Myometrial cell (primary cell): ENCODE results near the gene KIAA0930. TPM values are rescaled to one million over a fixed set of nuclear protein-coding genes. Genes with fewer than 3 reads are reported as not detected.

Experiments used
- total RNA-seq: library from RNA; depleted of rRNA; stranded (reverse); fragments of >200 nt; gene quantifications from 2 replicates; pipeline ENCODE4 v1.2.3, GENCODE V29; 2015

Gene KIAA0930
- total RNA-seq: 28.8 and 45.5 TPM in 2 replicates

DNA sequence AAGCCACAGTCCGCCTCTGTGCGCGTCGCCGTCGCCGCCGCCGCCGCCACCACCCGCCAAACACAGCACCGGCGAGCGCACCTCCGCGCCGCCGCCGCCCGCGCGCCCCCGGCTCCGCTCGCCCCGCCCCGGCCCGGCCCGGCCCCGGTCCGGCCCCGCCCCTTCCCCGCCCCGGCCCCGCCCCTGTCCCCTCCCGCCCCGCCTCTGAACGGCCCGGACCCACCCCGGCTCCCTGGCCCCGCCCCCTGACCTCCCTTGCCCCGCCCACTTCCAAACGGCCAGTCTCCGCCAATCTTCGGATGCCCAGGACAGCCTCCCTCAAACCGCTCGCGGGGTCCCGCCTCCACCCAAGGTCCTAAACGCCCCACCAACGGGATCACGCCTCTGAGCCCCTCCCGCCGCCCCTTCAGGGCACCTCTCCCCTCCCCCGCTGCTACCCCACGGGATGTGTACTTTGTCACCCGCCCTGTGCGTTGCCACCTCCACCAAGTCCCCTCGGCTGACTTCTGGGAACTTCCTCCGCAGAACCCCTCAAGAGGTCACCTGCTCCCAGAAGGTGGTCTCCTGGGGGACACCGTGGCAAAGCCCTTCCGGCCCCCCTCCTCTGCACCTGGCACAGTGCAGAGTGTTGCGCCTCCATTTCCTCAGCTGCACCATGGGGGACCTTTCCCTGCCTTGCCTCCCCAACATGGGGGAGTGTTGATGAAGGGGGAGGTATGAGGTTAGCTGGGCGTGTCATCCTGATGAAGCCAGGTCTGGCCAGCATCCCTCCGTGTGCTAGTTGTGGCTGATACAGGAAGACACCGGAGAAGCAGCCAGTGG, at the start of gene KIAA0930:
Gene KIAA0930, minus strand, starts transcription at position 85 of the 822 bp plus-strand sequence. CDS start 191 bp downstream, outside the sequence.

DNA sequence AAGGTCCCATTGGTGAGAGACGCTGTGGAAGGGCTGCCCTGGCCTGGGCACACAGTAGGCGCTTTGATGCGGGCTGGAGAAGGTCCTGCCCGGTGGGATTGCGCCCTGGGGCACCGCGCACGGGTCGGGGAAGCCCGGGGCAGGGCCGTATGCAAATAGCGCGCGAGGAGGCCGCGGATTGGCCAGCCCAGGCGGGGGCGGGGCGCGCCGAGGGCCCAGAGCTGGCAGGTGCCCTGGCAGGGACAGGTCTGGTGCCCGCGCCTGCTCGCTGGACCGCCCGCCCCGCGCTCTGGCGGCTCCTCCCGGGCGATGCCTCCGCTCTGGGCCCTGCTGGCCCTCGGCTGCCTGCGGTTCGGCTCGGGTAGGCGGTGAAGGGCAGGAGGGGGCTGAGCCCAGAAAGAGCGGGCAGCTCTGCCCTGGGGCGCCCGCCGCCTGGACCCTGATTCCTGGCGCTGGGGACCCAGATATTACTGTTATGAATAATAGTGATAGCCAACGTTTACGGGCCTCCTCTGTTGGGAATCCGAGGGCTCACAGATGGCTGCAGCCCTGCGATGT, 44.1 kb upstream of the KIAA0930 start, which contains the start of gene UPK3A:
Gene UPK3A, plus strand, starts transcription at position 245 of the 558 bp plus-strand sequence. Its CDS starts 65 bp downstream, at position 310.

DNA sequence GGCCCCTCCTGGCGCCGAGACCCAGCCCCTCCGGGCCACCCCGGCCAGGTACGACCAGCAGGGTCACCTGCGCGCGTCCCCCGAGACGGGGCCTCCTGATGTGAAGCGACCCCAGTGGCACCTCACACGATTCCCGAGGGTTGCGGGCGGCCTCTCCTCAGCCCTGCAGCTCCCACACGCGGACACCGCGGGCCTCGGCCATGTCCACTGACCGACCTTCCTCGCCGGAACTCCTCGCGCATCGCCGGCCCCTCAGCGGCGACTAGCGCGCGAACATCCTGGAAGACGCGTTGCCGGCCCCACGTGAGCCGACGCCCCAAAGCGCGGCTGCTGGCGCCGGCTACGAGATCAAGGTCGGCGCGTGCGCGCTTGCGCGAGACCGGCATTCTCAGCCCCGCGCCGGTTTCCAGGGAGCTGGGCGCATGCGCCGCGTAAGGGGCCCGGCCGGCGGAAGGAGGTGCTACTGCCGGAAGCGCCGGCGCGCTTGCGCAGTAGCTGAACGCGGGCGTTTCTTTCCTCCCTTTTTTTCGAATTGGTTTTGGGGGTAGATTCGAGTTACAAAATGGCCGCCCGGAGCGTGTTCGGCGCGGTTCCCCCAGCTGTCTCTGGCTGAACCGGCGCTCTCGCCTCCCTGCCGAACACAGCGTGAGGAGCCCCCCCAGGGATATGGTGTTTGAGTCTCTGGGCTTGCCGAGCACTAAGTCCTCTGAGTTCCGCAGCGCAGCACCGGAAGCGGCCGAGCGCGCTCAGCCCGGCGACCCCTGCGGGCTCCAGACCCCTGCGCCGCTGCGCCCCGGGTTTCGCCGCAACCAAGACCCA, 77.0 kb downstream of the KIAA0930 start, which contains the start of gene NUP50:
Gene NUP50, plus strand, starts transcription at position 475 of the 819 bp plus-strand sequence. CDS start 4,253 bp downstream, outside the sequence.

Other genes starting within 250 kb of the KIAA0930 start
- gene PHF21B, start 230.9 kb downstream of the KIAA0930 start, total RNA-seq: not detected in 2 replicates
- gene NUP50, start 77.0 kb downstream of the KIAA0930 start, total RNA-seq: 25.4 and 94.8 TPM in 2 replicates
- not detected in 2 replicates for gene UPK3A, start 44.1 kb upstream of the KIAA0930 start, total RNA-seq
- gene FAM118A, start 69.0 kb upstream of the KIAA0930 start, total RNA-seq: 11.5 and 14.0 TPM in 2 replicates
- gene SMC1B, start 172.7 kb upstream of the KIAA0930 start, total RNA-seq: not detected in 2 replicates
- gene RIBC2, start 172.8 kb upstream of the KIAA0930 start, total RNA-seq: 0.71 and 1.2 TPM in 2 replicates